GM21737 (cell line): ENCODE results near the gene SLC35D1.
"Not testable (repeated sequence)": the region's sequence is repeated elsewhere in the genome, so short reads cannot be mapped to it uniquely, and the experiment has no call there.

Experiments used
- ATAC-seq: cut with Tn5 transposase; IDR thresholded peaks from one replicate; pipeline ENCODE4 v1.9.1; 2021; ENCODE audit warnings: mild to moderate bottlenecking, moderate library complexity; ENCODE audit not compliant: unreplicated experiment

Gene SLC35D1

GRCh38 chr1:67053785-67054772, at the start of gene SLC35D1:
TSS of gene SLC35D1 (minus strand) at chr1:67054148. CDS start at chr1:67054013, 135 bp downstream.
- peak; percentile 82 for ATAC-seq

DNA sequence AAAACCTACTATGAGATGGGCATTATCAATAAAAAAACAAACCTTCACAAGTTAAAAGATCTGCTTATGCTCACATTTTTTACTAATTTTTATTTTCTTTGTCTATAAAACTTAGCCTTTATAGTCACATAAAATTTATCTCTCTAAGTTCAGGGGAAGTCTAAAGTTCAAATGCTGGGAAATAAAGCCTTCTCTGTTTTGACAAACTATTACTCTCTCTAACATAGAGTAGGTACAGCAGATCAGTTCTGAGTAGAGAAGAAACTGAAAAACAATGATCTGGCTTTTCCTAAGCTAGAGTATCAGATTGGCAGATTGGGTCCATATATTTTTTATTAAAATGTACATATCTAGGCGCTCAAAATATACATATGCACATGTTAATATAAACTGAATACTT, 49.6 kb upstream of the SLC35D1 start:
- ATAC-seq, result no peak

DNA sequence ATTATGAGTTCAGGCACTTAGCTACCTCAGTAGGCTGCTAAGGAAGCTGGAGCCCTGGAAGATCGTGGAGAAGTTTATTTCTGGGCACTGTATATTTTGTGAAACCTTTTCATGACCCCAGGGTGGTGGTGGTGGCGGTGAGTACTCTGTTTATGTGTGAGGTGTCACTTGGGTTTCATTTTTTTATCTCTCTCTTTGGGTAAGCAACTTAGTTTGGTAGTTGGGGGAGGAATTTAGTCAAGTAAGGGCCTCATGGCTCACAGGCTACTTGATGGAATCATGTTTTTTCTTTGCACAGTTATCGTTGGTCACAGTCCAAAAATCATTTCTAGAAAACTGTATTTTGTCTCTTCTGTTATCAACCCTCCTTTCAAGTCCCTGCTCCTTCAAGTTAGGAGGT, 46.9 kb upstream of the SLC35D1 start:
- ATAC-seq, result no peak

DNA sequence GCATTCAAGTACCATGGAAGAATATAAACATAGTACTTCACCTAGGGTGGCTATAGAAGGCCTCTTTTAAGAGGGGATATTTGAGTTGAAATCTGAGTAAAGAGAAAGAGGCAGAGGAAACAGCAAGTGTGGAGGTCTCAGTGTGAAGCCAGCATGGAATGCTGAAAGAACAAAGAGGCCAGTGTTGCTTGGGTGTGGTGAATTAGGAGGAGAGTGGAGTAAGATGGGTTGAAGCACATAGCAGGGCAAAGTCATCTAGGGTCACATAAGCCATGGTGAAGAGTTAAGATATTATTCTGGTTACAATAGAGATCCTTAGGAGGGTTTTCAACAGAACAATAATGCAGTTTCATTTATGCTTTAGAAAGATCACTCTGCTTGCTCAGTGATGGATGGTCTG, 43.4 kb upstream of the SLC35D1 start:
- no peak for ATAC-seq

GRCh38 chr1:67094191-67094590, 40.2 kb upstream of the SLC35D1 start:
- ATAC-seq, result no peak

DNA sequence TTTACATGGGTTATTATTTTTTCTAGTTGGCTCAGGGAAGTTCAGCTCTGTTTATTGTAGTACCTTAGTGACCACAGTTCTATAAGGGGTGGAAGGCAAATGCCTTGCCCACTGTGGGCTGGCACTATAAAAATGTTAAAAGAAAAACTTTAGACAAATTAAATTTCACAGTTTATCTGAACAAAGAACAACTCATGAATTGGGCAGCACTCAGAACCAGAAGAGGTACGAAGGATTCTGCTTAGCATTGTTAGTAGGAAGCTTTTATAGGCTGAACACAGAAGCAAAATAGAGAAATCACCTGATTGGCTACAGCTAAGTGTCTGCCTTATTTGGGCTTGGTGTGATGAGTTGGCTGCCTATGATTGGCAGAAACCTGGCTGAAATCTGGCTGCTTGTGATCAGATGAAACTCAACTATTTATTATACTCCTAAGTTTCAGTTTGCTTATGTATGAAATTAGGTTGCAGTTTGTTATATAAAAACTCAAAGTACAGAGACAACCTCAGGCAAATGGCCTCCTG, 35.8 kb upstream of the SLC35D1 start:
- ATAC-seq, result no peak

GRCh38 chr1:67088440-67088839, 34.5 kb upstream of the SLC35D1 start:
- ATAC-seq, result no peak

- ATAC-seq, result no peak
Observed at GRCh38 chr1:67085326-67085725, 31.4 kb upstream of the SLC35D1 start.

- ATAC-seq, result no peak
Observed at GRCh38 chr1:67084765-67085318, 30.9 kb upstream of the SLC35D1 start.

DNA sequence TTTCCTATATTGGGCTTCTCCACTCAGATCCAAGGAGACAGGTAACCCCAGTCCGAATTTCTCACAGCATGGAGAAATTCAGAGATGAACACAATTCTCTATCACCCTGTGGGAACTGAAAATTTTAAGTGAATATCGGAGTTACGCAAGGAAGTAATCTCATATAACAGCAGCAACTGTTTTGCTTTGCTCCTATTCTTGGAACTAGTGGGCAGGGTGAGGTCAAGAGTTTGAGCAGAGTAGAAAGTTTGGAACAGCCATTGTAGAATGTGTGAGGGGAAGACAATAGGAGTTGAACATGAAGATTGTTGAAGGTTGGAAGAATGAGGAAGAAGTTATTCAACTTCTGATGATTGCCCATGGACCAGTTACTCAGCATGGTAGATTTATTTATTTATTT, 24.3 kb upstream of the SLC35D1 start:
- no peak for ATAC-seq

DNA sequence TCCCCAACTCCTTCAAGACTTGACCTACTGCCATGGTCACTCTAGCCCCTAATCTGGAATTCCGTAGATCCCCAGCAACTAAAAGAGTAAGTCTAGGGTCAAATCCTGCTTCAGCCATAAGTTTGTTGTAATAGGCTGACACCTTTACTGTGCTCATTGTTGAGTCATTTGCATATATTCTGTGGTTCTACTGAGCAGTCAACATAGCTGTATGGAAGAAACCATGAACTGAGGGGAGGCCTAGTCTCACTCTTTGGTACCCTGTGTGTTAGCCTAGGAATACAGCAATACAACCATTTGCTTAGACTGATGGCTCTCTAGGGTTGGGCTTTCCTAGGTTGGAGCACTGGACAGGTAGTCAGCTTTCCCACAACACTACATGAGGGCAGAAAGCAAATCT, 23.6 kb upstream of the SLC35D1 start:
- ATAC-seq, result no peak

- ATAC-seq, result no peak
Observed at GRCh38 chr1:67072749-67073148, 18.8 kb upstream of the SLC35D1 start.

DNA sequence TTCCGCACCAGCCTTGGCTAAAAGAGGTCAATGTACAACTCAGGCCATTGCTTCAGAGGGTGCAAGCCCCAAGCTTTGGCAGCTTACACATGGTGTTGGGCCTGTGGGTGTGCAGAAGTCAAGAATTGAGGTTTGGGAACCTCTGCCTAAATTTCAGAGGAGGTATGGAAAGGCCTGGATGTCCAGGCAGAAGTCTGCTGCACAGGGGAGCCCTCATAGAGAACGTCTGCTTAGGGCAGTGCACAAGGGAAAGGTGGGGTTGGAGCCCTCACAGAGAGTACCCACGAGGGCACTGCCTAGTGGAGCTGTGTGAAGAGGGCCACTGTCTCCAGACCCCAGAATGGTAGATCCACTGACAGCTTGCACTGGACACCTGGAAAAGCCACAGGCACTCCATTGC, 13.7 kb upstream of the SLC35D1 start:
- ATAC-seq, result not testable (repeated sequence)

- ATAC-seq, result no peak
Observed at GRCh38 chr1:67062412-67062811, 8.5 kb upstream of the SLC35D1 start.

DNA sequence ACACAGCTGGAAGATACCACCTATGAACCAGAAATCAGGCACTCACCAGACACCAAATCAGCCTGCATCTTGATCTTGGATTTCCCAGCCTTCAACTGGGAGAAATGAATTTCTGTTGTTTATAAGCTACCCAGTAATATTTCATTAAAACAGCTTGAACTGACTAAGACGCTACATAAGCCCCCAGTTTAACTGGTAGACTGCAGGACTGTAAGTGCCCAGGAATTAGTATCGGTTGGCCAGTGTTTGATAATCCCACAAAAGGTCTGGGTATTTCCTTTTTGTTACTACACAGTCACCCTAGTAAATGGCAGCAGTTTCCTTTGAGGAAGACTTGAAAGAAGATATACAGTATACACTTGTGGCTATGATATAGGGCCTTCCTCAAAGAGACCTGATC, 7.3 kb upstream of the SLC35D1 start:
- ATAC-seq, result no peak

DNA sequence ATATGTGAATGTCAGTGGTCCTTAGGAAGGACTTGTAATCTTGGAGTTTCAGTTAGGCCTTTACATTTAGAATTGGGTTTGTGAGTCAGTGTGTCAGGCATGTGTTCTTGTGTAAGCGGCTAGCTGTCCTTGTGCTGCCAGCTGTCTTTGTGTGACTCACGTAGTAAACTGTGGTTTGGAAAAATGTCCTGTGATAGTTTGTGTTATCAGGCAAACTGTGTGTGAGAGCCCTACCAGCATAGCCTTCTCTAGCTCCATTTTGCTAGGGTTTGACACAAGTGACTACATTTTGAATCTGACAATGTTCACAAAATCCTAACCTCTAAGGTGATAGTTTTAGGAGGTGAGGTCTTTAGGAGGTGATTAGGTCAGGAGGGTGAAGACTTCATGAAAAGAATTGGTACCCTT, 6.9 kb upstream of the SLC35D1 start:
- no peak for ATAC-seq

GRCh38 chr1:67059346-67059745, 5.4 kb upstream of the SLC35D1 start:
- no peak for ATAC-seq

- no peak for ATAC-seq
Observed at GRCh38 chr1:67058761-67059160, 4.8 kb upstream of the SLC35D1 start.

DNA sequence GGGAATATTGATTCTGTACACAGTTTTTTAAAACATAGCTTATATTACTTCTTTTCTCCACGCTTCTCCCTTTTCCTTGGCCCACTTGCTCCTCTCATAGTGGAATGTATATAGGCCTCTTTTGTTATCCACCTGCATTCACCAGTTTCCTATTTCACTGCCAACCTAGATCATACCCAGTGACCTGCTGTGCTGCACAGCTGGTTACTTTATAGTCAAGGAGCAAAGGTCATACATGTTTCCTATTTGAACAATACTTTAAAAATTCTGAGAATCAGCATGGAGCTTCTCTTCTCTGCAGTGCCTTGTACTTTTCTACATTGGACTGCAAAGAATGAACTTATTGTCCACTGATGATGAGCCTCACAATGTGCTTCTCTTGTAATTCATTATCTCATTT, 4.3 kb upstream of the SLC35D1 start:
- no peak for ATAC-seq

DNA sequence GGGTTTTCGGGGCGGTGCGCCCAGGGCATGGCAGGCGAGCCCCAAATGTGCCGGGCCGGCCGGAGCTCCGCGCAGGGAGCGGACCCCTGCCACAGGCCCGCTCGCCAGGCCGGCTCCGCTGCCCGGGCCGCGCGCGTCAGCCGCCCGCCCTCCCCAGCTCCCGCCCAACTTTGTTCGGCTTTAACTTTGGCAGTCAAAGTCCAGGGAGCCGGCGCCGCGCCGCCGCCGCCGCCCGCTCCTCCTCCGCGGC, 488 bp downstream of the SLC35D1 start:
- ATAC-seq, result peak; percentile 36

DNA sequence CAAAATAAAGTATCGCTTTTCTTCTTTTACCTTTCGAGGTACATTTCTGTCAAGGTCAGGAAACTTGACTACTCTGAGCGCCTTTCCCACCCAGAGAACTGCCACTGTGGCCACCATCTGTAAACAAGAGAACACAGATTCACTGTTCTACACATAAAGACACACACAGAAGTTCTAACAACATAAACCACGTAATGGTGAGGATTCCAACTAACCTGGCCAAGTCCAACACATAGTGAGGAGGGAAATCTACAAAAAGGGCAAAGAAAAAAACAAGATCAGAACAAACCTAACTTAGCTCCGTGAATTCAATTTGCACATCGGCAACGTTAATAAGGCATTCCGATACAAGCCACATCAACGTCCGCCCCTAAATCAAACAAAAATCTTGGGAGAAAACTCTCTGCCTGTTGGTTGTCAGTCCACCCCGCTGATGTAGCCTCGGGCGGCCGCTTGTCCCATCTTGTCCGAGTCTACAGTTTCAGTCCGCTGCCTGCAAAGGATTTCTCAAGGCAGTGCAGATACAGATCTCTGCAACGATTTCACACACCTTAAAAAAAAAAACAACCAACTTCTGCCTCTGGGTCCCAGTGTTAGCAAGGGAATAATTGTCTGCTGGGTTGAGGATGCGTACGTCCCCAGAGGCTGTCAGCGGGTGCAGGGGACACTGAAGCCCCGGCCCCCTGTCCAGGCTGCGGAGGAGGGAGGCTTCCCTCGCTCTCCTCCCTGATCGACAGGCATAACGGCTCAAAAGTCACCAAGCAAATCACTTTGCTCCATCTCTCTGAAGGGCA, 1.0 kb downstream of the SLC35D1 start:
- ATAC-seq, result peak; percentile 30

- no peak for ATAC-seq
Observed at GRCh38 chr1:67051196-67051595, 2.8 kb downstream of the SLC35D1 start.
